Neural progenitor cell (in vitro differentiated cells): Measurements from ENCODE around the gene AMMECR1L. TPM values are rescaled to one million over a fixed set of nuclear protein-coding genes. Genes with fewer than 3 reads are reported as not detected.

Source experiments
- DNase-seq: peaks from one replicate; pipeline ENCODE4 v3.0.0-alpha.2; 2016; ENCODE audit warnings: low spot score
- H2AFZ ChIP-seq: fragments of 200-600 bp; sonication (generic); replicated peaks from 2 replicates; pipeline ENCODE4 v1.6.1; 2016; ENCODE audit warnings: antibody characterized with exemption
- H3F3A ChIP-seq: fragments of 200-600 bp; sonication (generic); 2 replicates; pipeline ENCODE4 v1.6.1; 2016; ENCODE audit warnings: antibody characterized with exemption, low read depth
- H3K27ac ChIP-seq: fragments of 200-600 bp; sonication (generic); 2 replicates; pipeline ENCODE4 v1.5.1; 2016; ENCODE audit warnings: mild to moderate bottlenecking
- H3K27me3 ChIP-seq: fragments of 200-600 bp; sonication (generic); 2 replicates; pipeline ENCODE4 v1.6.1; 2016; ENCODE audit warnings: mild to moderate bottlenecking, moderate library complexity
- H3K36me3 ChIP-seq: fragments of 200-600 bp; sonication (generic); 2 replicates; pipeline ENCODE4 v1.5.1; 2016
- H3K4me1 ChIP-seq: fragments of 200-600 bp; sonication (generic); 2 replicates; pipeline ENCODE4 v1.6.1; 2016; ENCODE audit warnings: mixed run types
- H3K4me2 ChIP-seq: fragments of 200-600 bp; sonication (generic); 2 replicates; pipeline ENCODE4 v1.6.1; 2016
- H3K4me3 ChIP-seq: fragments of 200-600 bp; sonication (generic); 2 replicates; pipeline ENCODE4 v1.5.1; 2016
- H3K79me2 ChIP-seq: fragments of 200-600 bp; sonication (generic); 2 replicates; pipeline ENCODE4 v1.6.1; 2016; ENCODE audit warnings: low read depth
- H3K9ac ChIP-seq: fragments of 200-600 bp; sonication (generic); 2 replicates; pipeline ENCODE4 v1.6.1; 2016
- H3K9me3 ChIP-seq: fragments of 200-600 bp; sonication (generic); 2 replicates; pipeline ENCODE4 v1.5.1; 2016; ENCODE audit warnings: low read depth
- H4K20me1 ChIP-seq: fragments of 200-600 bp; sonication (generic); 2 replicates; pipeline ENCODE4 v1.6.1; 2016; ENCODE audit warnings: low read depth
- H3K27ac Mint-ChIP-seq: 3 replicates; pipeline ENCODE4 v1.8.0; 2021; ENCODE audit warnings: mixed read lengths
- H3K27me3 Mint-ChIP-seq: 2 replicates; pipeline ENCODE4 v1.8.0; 2022; ENCODE audit warnings: low read depth, mild to moderate bottlenecking, inconsistent platforms, moderate library complexity, mixed read lengths; ENCODE audit not compliant: insufficient read depth
- H3K36me3 Mint-ChIP-seq: 3 replicates; pipeline ENCODE4 v1.8.0; 2021; ENCODE audit warnings: mixed read lengths
- H3K4me1 Mint-ChIP-seq: 3 replicates; pipeline ENCODE4 v1.8.0; 2021; ENCODE audit warnings: mixed read lengths
- H3K4me3 Mint-ChIP-seq: 3 replicates; pipeline ENCODE4 v1.8.0; 2021; ENCODE audit warnings: mild to moderate bottlenecking, moderate library complexity, mixed read lengths
- H3K9me3 Mint-ChIP-seq: 3 replicates; pipeline ENCODE4 v1.8.0; 2020; ENCODE audit warnings: mixed read lengths
- EZH2 ChIP-seq: fragments of 200-600 bp; sonication (generic); IDR thresholded peaks from 2 replicates; pipeline ENCODE4 v1.6.1; 2017; ENCODE audit warnings: antibody characterized with exemption, mild to moderate bottlenecking, moderate library complexity
- EZH2phosphoT487 ChIP-seq: fragments of 200-600 bp; sonication (generic); IDR thresholded peaks from 2 replicates; pipeline ENCODE4 v1.6.1; 2017; ENCODE audit warnings: antibody characterized with exemption
- total RNA-seq: library from RNA; depleted of rRNA; stranded (reverse); fragments of >200 nt; gene quantifications from 2 replicates; pipeline ENCODE4 v1.2.3, GENCODE V29; 2015; ENCODE audit warnings: low replicate concordance
- TF ChIP-seq, protein P1 (sequence below): fragments of 200-600 bp; sonication (generic); IDR thresholded peaks from 2 replicates; pipeline ENCODE4 v1.5.1; 2017; ENCODE audit warnings: antibody characterized with exemption, mild to moderate bottlenecking

Gene AMMECR1L
- total RNA-seq, 1 donor from 2014 or later: 21.0 TPM

DNA sequence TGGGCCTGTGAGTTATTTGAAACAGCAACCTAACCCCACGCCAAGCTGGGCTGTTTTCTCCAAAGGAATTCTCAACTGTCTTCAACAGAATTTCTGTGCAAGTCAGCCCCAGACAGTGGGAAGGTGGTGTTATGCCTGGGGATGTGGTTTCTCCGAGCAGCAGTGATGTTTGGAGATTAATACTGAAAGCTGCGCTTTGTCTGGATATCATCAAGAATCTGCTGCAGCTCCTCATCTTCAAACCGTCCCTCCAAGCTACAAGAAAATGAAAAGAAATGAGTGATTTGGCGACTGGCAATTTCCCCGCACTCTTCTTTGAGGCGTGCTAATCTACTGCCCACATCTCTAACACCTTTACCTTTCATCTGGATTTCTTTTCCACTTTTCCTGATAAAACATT is 37.8 kb downstream of the AMMECR1L start:
- peaks cover 27% of the 10 kb centered on the region for H3K79me2 ChIP-seq
- H4K20me1 ChIP-seq: no peaks in the 10 kb centered on the region
- H3K4me1 ChIP-seq: no peaks in the 10 kb centered on the region
- no peak overlapping the region for H3K27ac ChIP-seq
- TF ChIP-seq, protein P1, sequence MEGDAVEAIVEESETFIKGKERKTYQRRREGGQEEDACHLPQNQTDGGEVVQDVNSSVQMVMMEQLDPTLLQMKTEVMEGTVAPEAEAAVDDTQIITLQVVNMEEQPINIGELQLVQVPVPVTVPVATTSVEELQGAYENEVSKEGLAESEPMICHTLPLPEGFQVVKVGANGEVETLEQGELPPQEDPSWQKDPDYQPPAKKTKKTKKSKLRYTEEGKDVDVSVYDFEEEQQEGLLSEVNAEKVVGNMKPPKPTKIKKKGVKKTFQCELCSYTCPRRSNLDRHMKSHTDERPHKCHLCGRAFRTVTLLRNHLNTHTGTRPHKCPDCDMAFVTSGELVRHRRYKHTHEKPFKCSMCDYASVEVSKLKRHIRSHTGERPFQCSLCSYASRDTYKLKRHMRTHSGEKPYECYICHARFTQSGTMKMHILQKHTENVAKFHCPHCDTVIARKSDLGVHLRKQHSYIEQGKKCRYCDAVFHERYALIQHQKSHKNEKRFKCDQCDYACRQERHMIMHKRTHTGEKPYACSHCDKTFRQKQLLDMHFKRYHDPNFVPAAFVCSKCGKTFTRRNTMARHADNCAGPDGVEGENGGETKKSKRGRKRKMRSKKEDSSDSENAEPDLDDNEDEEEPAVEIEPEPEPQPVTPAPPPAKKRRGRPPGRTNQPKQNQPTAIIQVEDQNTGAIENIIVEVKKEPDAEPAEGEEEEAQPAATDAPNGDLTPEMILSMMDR: no peak
- H3K36me3 Mint-ChIP-seq: peaks cover 45% of the 10 kb centered on the region
- H3K9me3 Mint-ChIP-seq: no peaks in the 10 kb centered on the region
- no peaks in the 10 kb centered on the region for H3K4me1 Mint-ChIP-seq
- H3K36me3 ChIP-seq: peaks cover 7% of the 10 kb centered on the region
- H3F3A ChIP-seq: peaks cover 3% of the 10 kb centered on the region
- no peak overlapping the region for H3K4me2 ChIP-seq
- H3K4me3 ChIP-seq: no peak overlapping the region
- no peak for DNase-seq
- no peak overlapping the region for H2AFZ ChIP-seq
- H3K9ac ChIP-seq: no peak overlapping the region
- H3K27me3 Mint-ChIP-seq: no peaks in the 10 kb centered on the region
- H3K27ac Mint-ChIP-seq: no peak overlapping the region
- no peaks in the 10 kb centered on the region for H3K27me3 ChIP-seq
- no peaks in the 10 kb centered on the region for H3K9me3 ChIP-seq
- no peak overlapping the region for H3K4me3 Mint-ChIP-seq

GRCh38 chr2:127844973-127845372 is 40.8 kb downstream of the AMMECR1L start:
- Histone ChIP-seq H3K4me3 (no peak overlapping the region), H3K9ac (no peak overlapping the region), H3K36me3 (peaks cover 3% of the 10 kb centered on the region), H3K9me3 (no peaks in the 10 kb centered on the region), H3K27me3 (no peaks in the 10 kb centered on the region), H3K4me2 (no peak overlapping the region), H3K27ac (no peak overlapping the region), H2AFZ (no peak overlapping the region), H3K4me1 (no peaks in the 10 kb centered on the region), H3F3A (peaks cover 5% of the 10 kb centered on the region), H4K20me1 (no peaks in the 10 kb centered on the region), H3K79me2 (peaks cover 7% of the 10 kb centered on the region)
- Mint-ChIP-seq H3K4me1 (no peaks in the 10 kb centered on the region), H3K4me3 (no peak overlapping the region), H3K27me3 (peaks cover 3% of the 10 kb centered on the region), H3K36me3 (peaks cover 35% of the 10 kb centered on the region), H3K9me3 (peaks cover 3% of the 10 kb centered on the region), H3K27ac (no peak overlapping the region)
- no peak for TF ChIP-seq EZH2
- TF ChIP-seq, protein P1: no peak
- TF ChIP-seq EZH2phosphoT487: no peak
- DNase-seq: no peak

GRCh38 chr2:127843677-127844076 is 42.1 kb downstream of the AMMECR1L start:
- no peak for TF ChIP-seq EZH2phosphoT487
- TF ChIP-seq EZH2: no peak
- H3F3A ChIP-seq: peaks cover 5% of the 10 kb centered on the region
- H3K27ac Mint-ChIP-seq: no peak overlapping the region
- H3K36me3 Mint-ChIP-seq: peaks cover 26% of the 10 kb centered on the region
- H3K27ac ChIP-seq: no peak overlapping the region
- H3K27me3 ChIP-seq: no peaks in the 10 kb centered on the region
- no peaks in the 10 kb centered on the region for H3K79me2 ChIP-seq
- no peak overlapping the region for H3K4me2 ChIP-seq
- H2AFZ ChIP-seq: no peak overlapping the region
- H3K4me3 Mint-ChIP-seq: no peak overlapping the region
- no peaks in the 10 kb centered on the region for H3K36me3 ChIP-seq
- H3K4me1 Mint-ChIP-seq: no peaks in the 10 kb centered on the region
- no peaks in the 10 kb centered on the region for H3K4me1 ChIP-seq
- DNase-seq: no peak
- H4K20me1 ChIP-seq: no peaks in the 10 kb centered on the region
- peaks cover 3% of the 10 kb centered on the region for H3K27me3 Mint-ChIP-seq
- no peaks in the 10 kb centered on the region for H3K9me3 ChIP-seq
- H3K9ac ChIP-seq: no peak overlapping the region
- no peak overlapping the region for H3K4me3 ChIP-seq
- H3K9me3 Mint-ChIP-seq: peaks cover 3% of the 10 kb centered on the region

DNA sequence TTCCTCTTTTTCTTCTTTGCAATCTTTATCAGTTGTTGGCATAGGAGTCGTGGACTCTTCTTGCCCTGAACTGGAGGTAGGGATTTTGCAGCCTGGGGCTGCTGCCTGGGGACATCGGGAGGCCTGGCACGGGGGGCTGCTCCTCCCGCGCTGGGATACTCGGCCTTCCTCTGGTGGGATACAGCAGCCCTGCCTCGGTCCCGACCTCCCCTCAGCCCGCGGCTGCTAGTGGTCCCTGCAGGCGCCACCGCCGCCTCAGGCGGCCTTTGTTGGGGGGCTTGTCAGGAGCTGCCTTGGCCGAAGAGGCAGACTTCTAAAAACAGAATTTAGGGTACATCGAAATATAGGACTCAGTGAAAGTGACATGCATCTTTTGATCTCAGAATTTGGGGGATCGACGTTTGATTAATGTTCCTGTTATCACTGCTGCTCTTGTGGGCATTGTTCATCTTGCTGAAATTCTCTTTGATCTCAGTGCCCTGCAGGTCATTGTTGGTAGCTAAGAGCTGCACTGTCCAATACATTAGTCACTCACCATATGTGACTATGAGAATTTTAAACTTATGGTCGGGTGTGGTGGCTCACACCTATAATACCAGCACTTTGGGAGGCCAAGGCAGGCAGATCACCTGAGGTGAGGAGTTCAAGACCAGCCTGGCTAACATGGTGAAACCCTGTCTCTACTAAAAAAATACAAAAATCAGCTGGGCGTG is 44.1 kb downstream of the AMMECR1L start:
- H3K9me3 Mint-ChIP-seq: peaks cover 3% of the 10 kb centered on the region

More for the DNA sequence above, 44.1 kb downstream of the AMMECR1L start:
- H3K36me3 Mint-ChIP-seq: peaks cover 15% of the 10 kb centered on the region
- Histone ChIP-seq H3K9ac (no peak overlapping the region), H2AFZ (no peak overlapping the region), H3K36me3 (no peaks in the 10 kb centered on the region), H3K9me3 (no peaks in the 10 kb centered on the region), H4K20me1 (no peaks in the 10 kb centered on the region), H3K4me3 (no peak overlapping the region), H3K79me2 (no peaks in the 10 kb centered on the region), H3F3A (peaks cover 5% of the 10 kb centered on the region), H3K27ac (no peak overlapping the region), H3K4me1 (no peaks in the 10 kb centered on the region), H3K4me2 (no peak overlapping the region), H3K27me3 (no peaks in the 10 kb centered on the region)
- H3K4me3 Mint-ChIP-seq: no peak overlapping the region
- DNase-seq: no peak
- H3K27ac Mint-ChIP-seq: no peak overlapping the region
- no peak for TF ChIP-seq EZH2phosphoT487
- TF ChIP-seq, protein P1: no peak
- TF ChIP-seq EZH2: no peak
- H3K4me1 Mint-ChIP-seq: no peaks in the 10 kb centered on the region
- peaks cover 3% of the 10 kb centered on the region for H3K27me3 Mint-ChIP-seq
